Measurements from ENCODE around the gene DLL4. TPM values are rescaled to one million over a fixed set of nuclear protein-coding genes. Genes with fewer than 3 reads are reported as not detected.

The DLL4 gene
- polyA plus RNA-seq, 4 donors: 6.9 to 8.4 (median 8.0) TPM

DNA sequence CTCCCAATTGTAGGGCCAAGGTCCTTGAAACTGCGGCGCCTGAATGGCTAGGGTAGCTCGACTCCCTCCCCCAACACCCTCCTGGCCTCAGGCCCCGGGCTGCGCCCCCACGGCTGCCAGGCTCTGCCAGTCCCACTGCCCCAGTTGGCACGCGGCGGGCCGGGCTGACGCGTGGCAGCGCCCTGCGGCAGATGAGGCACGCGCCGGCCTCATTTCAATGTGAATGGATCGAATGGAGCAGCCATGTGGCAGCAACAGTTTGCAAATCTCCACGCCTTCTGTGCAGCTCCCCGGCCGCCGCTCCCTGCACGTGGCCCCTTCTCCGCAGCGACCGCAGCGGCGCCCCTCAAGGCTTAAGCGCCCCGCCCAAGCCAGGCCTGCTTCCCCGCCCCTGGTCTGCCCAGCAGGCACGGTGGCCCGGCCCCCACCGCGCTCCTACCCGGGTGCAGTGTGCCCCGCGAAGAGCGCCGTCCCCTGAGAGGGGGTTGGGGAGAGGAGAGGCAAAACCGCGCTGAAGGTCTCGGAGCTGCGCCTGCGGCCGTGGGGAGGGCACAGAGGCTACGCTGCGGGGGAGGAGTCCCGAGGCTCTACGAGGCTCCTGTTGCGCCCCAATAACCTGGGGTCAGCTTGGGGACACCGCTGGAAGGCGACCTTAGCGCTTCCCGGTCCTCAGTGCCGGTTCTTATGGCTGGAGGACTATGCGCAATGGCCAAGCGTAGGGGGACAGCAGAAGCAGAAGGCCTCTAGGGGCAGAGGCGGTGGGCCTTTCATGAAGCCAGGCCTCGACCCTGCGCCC, 3.1 kb upstream of the DLL4 start:
- DNase-seq (ENCODE audit: low read depth in 4 of 4, low spot score in 2 of 4): no peak

DNA sequence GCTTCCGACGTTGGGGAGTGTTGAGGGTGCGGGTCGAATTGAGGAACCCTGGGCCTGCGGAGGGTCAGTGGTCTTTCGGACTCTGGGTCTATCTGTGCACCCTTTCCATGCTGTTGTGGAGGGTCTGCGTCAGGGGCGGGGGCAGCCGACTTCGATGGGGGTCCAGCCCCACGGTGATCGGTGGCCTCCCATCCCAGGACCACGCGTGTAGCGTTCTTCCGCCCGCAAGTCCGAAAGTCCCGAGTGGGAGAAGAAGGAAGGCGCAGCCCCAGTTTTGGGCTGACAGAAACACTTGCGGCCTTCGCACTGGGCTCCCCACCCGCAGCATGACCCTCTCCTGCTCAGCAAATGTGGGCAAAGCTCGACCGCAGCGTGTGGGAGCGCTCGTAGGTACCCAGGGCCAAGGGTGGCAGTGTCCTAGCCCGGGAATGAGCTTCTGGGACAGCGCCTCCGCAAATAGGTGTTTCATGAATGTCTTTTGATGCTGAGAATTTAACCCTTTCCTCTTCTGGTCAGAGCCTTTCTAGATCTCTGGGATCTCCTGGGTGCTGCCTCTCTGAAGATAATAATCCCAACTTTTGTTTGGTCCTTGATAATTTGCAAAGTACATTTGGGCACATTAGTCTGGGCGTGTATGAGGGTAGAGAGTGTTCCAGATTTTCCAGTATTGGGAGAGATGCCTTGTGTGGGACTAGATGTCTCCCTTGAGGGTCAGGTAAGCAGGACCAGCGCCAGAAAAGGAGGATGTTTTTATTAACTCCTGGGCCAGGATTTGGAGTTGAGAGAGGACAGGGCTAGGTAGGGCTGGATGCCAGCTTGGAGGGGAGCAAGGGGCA, 2.3 kb upstream of the DLL4 start:
- no peak for DNase-seq (ENCODE audit: low read depth in 4 of 4, low spot score in 2 of 4)

DNA sequence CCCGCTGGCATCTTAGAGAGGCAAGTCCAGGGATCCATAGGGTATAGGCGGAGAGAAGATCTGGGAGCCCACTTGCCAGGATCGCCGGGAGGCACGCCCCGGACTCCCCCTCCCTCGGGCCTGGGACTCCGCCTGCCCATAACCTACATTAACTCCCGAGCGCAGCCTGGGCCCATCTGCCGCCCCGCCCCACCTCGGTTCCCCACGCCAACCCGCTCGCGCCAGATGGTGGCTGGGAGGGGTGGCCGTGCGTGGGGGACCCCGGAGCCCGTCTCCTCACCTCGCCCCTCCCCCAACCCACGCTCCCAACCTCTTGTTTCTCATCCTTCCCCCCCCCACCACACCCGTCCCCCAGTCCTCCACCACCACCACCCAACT, 1.7 kb upstream of the DLL4 start:
- no peak for DNase-seq (ENCODE audit: low read depth in 4 of 4, low spot score in 2 of 4)

DNA sequence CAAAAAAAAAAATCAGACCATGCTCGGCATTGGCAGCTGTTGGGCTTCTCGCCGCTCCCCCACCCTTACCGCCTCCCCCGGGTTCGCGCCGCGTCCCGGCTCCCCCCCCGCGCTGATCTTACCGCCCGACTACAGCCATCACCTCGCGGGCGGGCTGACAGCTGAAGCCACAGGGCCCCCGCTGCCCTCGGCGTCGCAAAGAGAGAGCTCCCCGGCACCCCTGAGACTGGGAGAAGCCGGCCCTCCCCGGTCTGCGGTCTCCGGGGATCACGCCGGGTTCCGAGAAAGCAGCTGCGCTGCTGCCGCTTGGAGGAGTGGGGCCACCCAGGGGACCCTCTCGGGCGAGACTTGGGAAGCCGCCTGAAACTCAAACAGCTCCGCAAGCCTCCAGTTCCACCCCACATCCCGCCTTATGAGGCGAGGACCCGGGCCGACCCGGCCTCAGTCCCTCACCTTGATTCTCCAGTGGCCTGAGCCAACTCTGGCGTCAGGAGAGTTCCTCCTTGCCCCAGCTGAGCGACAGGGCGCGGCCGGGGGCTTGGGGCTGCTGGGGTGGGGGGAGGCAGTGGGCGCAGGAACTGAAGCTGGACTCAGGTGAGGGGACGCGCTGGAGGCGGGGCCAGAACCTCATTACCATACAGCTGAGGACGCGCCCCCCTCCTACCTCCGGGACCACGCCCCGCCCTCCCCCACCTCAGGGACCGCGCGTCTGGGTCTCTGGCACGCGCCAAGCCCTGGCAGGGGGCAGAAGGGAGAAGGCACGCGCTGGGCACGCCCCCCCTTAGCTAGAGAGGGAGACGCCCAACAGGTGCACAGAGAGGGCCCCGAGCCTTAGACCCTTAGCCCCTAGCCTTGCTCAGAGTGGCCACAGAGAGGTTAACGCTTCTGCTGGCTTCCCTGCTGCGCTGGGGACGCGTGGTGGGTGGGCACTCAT, 1.0 kb upstream of the DLL4 start:
- no peak for DNase-seq (ENCODE audit: low read depth in 4 of 4, low spot score in 2 of 4)

DNA sequence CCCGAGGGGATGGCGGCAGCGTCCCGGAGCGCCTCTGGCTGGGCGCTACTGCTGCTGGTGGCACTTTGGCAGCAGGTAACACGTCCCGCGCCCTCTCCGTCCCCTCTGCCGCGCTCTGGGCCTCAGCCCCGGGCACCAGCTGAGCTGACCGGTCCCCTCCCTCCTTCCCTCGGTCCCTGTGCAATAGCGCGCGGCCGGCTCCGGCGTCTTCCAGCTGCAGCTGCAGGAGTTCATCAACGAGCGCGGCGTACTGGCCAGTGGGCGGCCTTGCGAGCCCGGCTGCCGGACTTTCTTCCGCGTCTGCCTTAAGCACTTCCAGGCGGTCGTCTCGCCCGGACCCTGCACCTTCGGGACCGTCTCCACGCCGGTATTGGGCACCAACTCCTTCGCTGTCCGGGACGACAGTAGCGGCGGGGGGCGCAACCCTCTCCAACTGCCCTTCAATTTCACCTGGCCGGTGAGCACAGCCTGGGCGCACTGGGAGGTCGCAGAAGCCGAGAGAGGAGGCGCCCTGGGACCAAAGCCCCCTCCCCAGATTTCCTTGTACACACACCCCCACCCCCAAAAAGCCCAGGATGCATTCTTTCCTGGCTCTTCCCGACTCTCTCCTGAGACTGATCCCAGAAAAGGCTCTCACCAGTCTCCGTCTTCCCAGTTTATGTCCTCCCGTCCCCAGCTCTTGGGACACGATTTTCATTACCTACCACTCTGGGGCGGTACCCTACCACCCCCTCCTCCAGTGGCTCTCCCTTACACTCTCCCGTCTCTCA, 705 bp downstream of the DLL4 start:
- no peak for DNase-seq (ENCODE audit: low read depth in 4 of 4, low spot score in 2 of 4)

DNA sequence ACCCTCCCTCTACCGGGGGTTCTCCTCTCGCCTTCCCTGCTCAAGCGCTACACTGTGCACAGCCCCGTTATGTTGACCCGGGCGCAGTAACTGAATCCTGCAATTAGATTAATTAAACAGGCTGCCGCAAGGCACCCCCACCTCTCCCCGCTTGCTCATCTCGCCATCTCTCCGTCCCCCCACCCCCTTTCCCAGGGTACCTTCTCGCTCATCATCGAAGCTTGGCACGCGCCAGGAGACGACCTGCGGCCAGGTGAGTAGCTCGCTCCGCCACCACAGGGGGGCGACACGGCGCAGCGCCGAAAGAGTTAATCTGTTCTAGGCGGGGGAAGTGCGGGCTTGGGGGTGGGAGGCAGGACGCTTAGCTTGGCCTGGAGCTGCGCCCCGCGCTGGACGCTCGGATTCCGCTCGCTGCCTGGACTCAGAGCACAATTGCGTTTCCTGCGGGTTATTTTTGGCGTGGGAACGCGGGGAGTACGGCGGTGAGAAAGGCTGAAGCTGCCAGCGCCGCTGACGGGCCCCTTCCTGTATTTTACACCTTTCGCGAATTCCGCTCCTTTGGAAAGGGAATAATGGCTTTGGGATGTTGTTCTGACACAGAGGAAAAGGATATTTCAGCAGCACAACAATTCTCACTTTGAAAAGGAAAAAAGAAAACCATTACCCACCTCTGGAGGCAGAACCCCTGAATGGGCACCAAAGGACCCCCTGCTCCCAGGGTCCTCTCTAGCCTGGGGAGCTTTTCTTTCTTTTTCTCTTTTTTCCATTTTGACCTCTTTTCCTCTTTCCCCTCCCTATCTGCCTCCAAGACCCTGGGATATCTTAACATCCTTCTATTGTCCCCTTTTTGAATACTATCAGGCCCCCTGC, 1.5 kb downstream of the DLL4 start:
- DNase-seq (ENCODE audit: low read depth in 4 of 4, low spot score in 2 of 4): no peak

DNA sequence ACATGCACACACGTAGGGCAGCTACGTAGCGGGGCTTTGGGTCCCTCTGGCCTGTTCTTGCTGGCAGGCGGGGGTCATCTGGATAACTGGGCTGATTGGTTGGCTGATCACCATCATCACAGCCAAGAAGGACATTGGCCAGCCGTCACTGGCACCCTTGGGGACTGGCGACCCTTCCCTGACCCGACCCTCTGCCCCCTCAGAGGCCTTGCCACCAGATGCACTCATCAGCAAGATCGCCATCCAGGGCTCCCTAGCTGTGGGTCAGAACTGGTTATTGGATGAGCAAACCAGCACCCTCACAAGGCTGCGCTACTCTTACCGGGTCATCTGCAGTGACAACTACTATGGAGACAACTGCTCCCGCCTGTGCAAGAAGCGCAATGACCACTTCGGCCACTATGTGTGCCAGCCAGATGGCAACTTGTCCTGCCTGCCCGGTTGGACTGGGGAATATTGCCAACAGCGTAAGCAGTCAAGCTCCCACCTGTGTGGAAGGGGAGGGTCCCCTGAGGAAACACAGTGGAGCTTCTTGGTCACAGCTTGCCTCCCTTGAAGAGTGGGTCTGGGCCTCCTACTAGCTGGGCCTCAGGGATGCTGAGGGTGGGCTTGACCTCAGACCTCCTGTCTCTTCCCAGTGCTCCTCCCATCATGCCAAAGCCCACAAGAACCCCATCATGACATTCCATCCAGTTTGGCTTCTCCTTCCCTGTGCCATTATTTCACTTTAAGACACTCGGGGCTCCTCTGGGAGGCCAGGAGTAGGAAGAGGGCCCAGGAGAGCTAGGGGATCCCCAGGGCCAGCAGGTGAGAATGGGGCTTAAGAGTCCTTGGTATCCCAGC, 2.4 kb downstream of the DLL4 start:
- DNase-seq (ENCODE audit: low read depth in 4 of 4, low spot score in 2 of 4): no peak

DNA sequence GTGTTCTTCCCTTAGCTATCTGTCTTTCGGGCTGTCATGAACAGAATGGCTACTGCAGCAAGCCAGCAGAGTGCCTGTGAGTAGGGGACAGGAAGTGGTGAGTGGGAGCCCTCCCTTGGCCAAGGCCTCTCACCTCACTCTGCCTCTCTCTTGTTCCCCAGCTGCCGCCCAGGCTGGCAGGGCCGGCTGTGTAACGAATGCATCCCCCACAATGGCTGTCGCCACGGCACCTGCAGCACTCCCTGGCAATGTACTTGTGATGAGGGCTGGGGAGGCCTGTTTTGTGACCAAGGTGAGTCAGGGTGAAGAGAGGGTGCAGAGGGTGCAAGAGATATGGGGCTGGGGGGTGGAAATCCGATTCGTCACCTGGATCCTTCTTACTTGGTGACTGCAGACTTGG, 3.0 kb downstream of the DLL4 start:
- DNase-seq (ENCODE audit: low read depth in 4 of 4, low spot score in 2 of 4): no peak

DNA sequence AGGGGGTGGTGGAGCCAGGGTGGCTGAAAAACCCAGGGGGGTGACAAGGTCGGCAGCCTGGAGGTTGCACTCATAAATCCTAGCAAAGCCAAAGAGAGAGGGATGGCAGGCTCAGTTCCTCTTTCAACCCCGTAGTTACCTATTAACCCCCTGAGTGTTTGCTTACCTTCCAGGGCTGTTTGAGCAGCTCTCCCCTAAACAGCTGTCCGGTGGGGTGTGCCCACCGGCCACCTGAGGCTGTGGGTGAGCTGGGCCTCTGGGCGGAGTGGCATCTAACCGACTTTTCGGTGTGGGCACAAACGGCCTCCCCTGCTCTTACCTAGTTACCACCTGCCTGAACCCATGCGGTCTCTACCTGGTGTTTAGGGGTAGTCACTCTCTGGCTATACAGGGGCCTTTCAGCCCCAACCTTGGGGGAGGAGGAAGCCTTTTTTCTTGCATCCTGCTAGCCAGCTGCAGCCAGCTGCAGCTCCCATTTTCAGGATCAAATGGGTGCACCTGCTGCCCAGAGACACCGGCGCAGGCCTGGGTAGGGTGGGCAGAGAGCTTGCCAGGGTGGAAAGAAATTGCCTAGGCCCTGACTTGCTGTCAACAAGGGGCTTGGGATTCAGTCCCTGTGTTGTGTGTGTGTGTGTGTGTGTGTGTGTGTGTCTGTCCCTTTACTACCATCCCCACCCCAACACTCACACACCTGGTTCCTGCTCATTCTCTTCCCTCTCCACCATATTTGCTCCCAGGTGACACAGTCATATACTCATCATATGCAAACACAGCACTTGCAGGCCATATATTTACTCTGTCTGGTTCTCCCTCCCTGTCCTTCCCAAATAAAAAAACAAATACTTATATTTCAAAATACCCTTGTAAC, 3.7 kb downstream of the DLL4 start:
- DNase-seq (ENCODE audit: low read depth in 4 of 4, low spot score in 2 of 4): no peak

DNA sequence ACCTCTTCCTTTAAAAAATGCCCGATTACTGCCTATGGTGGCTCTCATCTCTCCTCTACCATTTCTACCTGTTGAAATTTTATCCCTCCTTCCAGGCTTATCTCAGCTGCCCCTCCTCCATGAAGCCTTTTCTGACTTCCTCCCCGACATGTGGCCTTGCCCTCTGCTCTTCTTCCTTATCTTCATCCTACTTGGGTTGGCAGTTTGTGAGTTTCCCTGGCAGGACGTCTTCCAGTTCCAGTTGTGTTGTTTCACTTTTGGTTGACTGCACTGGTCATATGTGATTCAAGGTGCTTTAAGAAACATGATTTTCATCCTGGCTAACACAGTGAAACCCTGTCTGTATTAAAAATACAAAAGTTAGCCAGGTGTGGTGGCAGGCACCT, 4.4 kb downstream of the DLL4 start:
- DNase-seq (ENCODE audit: low read depth in 4 of 4, low spot score in 2 of 4): no peak

DNA sequence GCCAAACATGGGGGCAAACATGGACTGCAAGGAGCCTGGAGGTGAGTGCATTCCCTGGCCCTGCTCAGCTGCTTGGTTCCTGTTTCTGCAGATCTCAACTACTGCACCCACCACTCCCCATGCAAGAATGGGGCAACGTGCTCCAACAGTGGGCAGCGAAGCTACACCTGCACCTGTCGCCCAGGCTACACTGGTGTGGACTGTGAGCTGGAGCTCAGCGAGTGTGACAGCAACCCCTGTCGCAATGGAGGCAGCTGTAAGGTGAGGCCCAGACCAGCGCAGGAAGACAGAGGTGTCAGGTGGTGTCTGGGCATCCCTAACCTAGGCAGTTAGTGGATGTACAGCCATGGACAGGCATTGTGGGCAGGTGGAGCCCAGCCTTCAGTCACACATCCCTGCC, 5.3 kb downstream of the DLL4 start:
- DNase-seq (ENCODE audit: low read depth in 4 of 4, low spot score in 2 of 4): no peak

DNA sequence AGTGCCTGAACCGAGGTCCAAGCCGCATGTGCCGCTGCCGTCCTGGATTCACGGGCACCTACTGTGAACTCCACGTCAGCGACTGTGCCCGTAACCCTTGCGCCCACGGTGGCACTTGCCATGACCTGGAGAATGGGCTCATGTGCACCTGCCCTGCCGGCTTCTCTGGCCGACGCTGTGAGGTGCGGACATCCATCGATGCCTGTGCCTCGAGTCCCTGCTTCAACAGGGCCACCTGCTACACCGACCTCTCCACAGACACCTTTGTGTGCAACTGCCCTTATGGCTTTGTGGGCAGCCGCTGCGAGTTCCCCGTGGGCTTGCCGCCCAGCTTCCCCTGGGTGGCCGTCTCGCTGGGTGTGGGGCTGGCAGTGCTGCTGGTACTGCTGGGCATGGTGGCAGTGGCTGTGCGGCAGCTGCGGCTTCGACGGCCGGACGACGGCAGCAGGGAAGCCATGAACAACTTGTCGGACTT, 7.1 kb downstream of the DLL4 start:
- no peak for DNase-seq (ENCODE audit: low read depth in 4 of 4, low spot score in 2 of 4)

DNA sequence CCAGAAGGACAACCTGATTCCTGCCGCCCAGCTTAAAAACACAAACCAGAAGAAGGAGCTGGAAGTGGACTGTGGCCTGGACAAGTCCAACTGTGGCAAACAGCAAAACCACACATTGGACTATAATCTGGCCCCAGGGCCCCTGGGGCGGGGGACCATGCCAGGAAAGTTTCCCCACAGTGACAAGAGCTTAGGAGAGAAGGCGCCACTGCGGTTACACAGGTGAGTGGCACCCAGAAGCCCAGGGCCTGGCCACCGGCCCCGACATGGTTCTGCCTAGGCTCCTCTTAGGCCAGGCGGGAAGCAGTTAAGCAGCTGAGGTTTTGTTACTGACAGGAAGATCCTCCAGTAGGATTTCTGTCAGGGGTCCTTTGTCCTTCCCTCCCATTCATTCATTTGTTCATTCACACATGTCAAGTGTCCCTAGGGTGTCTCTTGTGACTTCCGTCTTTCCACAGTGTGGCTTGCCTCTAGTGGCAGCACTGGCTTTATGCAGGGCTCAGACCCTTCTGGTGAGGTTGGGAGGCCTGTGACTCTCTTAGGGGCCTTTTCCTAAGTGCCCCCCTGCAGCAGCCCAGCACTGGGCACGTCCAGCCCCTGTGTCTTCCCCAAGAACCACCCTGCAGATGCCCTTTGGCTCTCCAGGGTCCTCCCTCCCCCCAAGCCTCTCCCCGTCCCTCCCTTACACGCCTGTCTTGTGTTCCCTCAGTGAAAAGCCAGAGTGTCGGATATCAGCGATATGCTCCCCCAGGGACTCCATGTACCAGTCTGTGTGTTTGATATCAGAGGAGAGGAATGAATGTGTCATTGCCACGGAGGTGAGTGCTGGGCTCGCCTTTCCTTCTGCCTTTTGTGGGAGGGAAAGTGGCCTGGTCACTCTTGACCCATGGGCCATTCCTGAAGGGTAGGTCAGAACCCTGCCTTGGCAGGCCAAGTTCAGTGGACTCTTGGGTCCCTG, 7.8 kb downstream of the DLL4 start:
- no peak for DNase-seq (ENCODE audit: low read depth in 4 of 4, low spot score in 2 of 4)

DNA sequence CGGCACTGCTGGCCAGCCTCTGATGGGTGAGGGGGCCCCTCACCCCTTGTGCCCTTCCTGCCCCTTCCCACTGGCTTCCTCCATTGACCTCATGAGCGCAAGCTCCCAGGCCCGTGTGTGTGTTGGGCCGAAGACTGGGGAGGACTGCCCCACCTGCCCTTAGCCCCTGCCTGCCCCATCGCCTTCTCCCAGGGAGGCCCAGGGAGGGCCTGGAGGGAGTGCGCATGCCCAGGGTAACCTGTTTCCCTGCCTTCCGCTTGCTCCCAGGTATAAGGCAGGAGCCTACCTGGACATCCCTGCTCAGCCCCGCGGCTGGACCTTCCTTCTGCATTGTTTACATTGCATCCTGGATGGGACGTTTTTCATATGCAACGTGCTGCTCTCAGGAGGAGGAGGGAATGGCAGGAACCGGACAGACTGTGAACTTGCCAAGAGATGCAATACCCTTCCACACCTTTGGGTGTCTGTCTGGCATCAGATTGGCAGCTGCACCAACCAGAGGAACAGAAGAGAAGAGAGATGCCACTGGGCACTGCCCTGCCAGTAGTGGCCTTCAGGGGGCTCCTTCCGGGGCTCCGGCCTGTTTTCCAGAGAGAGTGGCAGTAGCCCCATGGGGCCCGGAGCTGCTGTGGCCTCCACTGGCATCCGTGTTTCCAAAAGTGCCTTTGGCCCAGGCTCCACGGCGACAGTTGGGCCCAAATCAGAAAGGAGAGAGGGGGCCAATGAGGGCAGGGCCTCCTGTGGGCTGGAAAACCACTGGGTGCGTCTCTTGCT, 8.8 kb downstream of the DLL4 start:
- DNase-seq (ENCODE audit: low read depth in 4 of 4, low spot score in 2 of 4): no peak

DNA sequence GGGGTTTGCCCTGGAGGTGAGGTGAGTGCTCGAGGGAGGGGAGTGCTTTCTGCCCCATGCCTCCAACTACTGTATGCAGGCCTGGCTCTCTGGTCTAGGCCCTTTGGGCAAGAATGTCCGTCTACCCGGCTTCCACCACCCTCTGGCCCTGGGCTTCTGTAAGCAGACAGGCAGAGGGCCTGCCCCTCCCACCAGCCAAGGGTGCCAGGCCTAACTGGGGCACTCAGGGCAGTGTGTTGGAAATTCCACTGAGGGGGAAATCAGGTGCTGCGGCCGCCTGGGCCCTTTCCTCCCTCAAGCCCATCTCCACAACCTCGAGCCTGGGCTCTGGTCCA, 9.4 kb downstream of the DLL4 start:
- DNase-seq (ENCODE audit: low read depth in 4 of 4, low spot score in 2 of 4): no peak
